Measurements from ENCODE around the gene DMAC1. TPM values are rescaled to one million over a fixed set of nuclear protein-coding genes. Genes with fewer than 3 reads are reported as not detected.

The DMAC1 gene
- total RNA-seq, 1 donor from 2014 or later, result 44.0 TPM

- Histone ChIP-seq H3K27me3 (ENCODE audit: insufficient read depth, low read length) (no peaks in the 10 kb centered on the region), H3K4me2 (ENCODE audit: low read length) (no peak overlapping the region), H2AFZ (ENCODE audit: low read depth, low read length) (no peak overlapping the region), H3K4me3 (ENCODE audit: insufficient read depth, low read depth, low read length) (no peak overlapping the region), H3K36me3 (ENCODE audit: insufficient read depth, low read length) (no peaks in the 10 kb centered on the region), H3K27ac (ENCODE audit: low read depth, low read length) (no peak overlapping the region), H3K9ac (ENCODE audit: low read length) (no peak overlapping the region), H3K9me3 (ENCODE audit: insufficient read depth, low read depth, low read length) (no peaks in the 10 kb centered on the region), H3K4me1 (ENCODE audit: insufficient read depth, low read length) (no peaks in the 10 kb centered on the region), H3K79me2 (ENCODE audit: insufficient read depth, low read length) (no peaks in the 10 kb centered on the region), H4K20me1 (ENCODE audit: insufficient read depth, low read length) (no peaks in the 10 kb centered on the region)
- H3K4me1 Mint-ChIP-seq (ENCODE audit: low read depth, unreplicated experiment), result no peaks in the 10 kb centered on the region
- H3K9me3 Mint-ChIP-seq (ENCODE audit: unreplicated experiment), result no peaks in the 10 kb centered on the region
- no peak overlapping the region for H3K27ac Mint-ChIP-seq (ENCODE audit: unreplicated experiment)
- no peaks in the 10 kb centered on the region for H3K36me3 Mint-ChIP-seq (ENCODE audit: low read depth, unreplicated experiment)
- H3K4me3 Mint-ChIP-seq (ENCODE audit: unreplicated experiment), result no peak overlapping the region
- H3K27me3 Mint-ChIP-seq (ENCODE audit: low read depth, unreplicated experiment), result no peaks in the 10 kb centered on the region
- FAIRE-seq, result no peak
- no peak for DNase-seq (ENCODE audit: low read depth)
- TF ChIP-seq EZH2 (IDR thresholded peaks at IDR 0.05; ENCODE audit: insufficient read depth, low read length), result no peak
- TF ChIP-seq CTCF (IDR thresholded peaks at IDR 0.05; ENCODE audit: insufficient read depth, low read depth, low read length), result no peak
Observed at GRCh38 chr9:7811677-7812076, 12.1 kb upstream of the DMAC1 start.

- Mint-ChIP-seq H3K36me3 (ENCODE audit: low read depth, unreplicated experiment) (no peaks in the 10 kb centered on the region), H3K27ac (ENCODE audit: unreplicated experiment) (no peak overlapping the region), H3K4me3 (ENCODE audit: unreplicated experiment) (no peak overlapping the region), H3K9me3 (ENCODE audit: unreplicated experiment) (no peaks in the 10 kb centered on the region), H3K27me3 (ENCODE audit: low read depth, unreplicated experiment) (no peaks in the 10 kb centered on the region), H3K4me1 (ENCODE audit: low read depth, unreplicated experiment) (peaks cover 4% of the 10 kb centered on the region)
- DNase-seq (ENCODE audit: low read depth) (peak; percentile 6), FAIRE-seq (no peak)
- Histone ChIP-seq H3K4me3 (ENCODE audit: insufficient read depth, low read depth, low read length) (no peak overlapping the region), H3K79me2 (ENCODE audit: insufficient read depth, low read length) (peaks cover 13% of the 10 kb centered on the region), H3K27me3 (ENCODE audit: insufficient read depth, low read length) (no peaks in the 10 kb centered on the region), H3K4me2 (ENCODE audit: low read length) (no peak overlapping the region), H3K9me3 (ENCODE audit: insufficient read depth, low read depth, low read length) (no peaks in the 10 kb centered on the region), H4K20me1 (ENCODE audit: insufficient read depth, low read length) (no peaks in the 10 kb centered on the region), H3K4me1 (ENCODE audit: insufficient read depth, low read length) (peaks cover 8% of the 10 kb centered on the region), H3K27ac (ENCODE audit: low read depth, low read length) (no peak overlapping the region), H2AFZ (ENCODE audit: low read depth, low read length) (no peak overlapping the region), H3K36me3 (ENCODE audit: insufficient read depth, low read length) (no peaks in the 10 kb centered on the region), H3K9ac (ENCODE audit: low read length) (no peak overlapping the region)
- TF ChIP-seq EZH2 (IDR thresholded peaks at IDR 0.05; ENCODE audit: insufficient read depth, low read length), result no peak
- no peak for TF ChIP-seq CTCF (IDR thresholded peaks at IDR 0.05; ENCODE audit: insufficient read depth, low read depth, low read length)
Observed at GRCh38 chr9:7802666-7803065, 3.1 kb upstream of the DMAC1 start.

GRCh38 chr9:7799944-7800285 is 337 bp upstream of the DMAC1 start:
- Mint-ChIP-seq H3K27ac (ENCODE audit: unreplicated experiment) (no peak overlapping the region), H3K36me3 (ENCODE audit: low read depth, unreplicated experiment) (no peaks in the 10 kb centered on the region), H3K27me3 (ENCODE audit: low read depth, unreplicated experiment) (no peaks in the 10 kb centered on the region), H3K4me1 (ENCODE audit: low read depth, unreplicated experiment) (peaks cover 7% of the 10 kb centered on the region), H3K4me3 (ENCODE audit: unreplicated experiment) (peak overlapping the region; percentile 97), H3K9me3 (ENCODE audit: unreplicated experiment) (no peaks in the 10 kb centered on the region)
- Histone ChIP-seq H3K27me3 (ENCODE audit: insufficient read depth, low read length) (no peaks in the 10 kb centered on the region), H3K4me2 (ENCODE audit: low read length) (peak overlapping the region; percentile 94), H3K4me1 (ENCODE audit: insufficient read depth, low read length) (peaks cover 8% of the 10 kb centered on the region), H3K79me2 (ENCODE audit: insufficient read depth, low read length) (peaks cover 13% of the 10 kb centered on the region), H3K36me3 (ENCODE audit: insufficient read depth, low read length) (peaks cover 3% of the 10 kb centered on the region), H2AFZ (ENCODE audit: low read depth, low read length) (peak overlapping the region; percentile 86), H3K9me3 (ENCODE audit: insufficient read depth, low read depth, low read length) (no peaks in the 10 kb centered on the region), H3K9ac (ENCODE audit: low read length) (peak overlapping the region; percentile 90), H3K27ac (ENCODE audit: low read depth, low read length) (peak overlapping the region; percentile 81), H4K20me1 (ENCODE audit: insufficient read depth, low read length) (no peaks in the 10 kb centered on the region), H3K4me3 (ENCODE audit: insufficient read depth, low read depth, low read length) (peak overlapping the region; percentile 72)
- TF ChIP-seq CTCF (IDR thresholded peaks at IDR 0.05; ENCODE audit: insufficient read depth, low read depth, low read length) (no peak), EZH2 (IDR thresholded peaks at IDR 0.05; ENCODE audit: insufficient read depth, low read length) (no peak)
- DNase-seq (ENCODE audit: low read depth), result no peak
- FAIRE-seq, result no peak
